ENCODE results near the gene UBE2D2.

DNA sequence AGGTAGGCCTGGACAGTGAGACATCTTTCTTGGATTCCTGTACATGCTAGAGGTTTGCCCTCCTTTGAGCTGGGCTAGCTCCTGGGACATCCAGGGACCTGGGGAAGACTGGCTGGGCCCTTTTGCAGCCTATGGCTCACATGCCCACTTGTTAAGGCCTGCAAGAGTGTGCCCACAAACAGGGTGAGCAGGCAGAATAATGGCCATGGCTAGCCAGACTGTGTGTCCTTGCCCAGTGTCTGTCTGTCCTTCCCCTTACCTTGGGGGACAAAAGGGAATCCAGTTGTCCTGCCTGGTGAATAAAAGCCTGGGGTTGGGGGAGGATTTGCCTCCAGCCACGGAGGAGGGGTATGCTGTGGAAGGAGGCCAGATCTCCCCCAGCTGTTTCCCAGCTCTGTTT, 74.1 kb downstream of the UBE2D2 start:
- TF ChIP-seq, protein P1, sequence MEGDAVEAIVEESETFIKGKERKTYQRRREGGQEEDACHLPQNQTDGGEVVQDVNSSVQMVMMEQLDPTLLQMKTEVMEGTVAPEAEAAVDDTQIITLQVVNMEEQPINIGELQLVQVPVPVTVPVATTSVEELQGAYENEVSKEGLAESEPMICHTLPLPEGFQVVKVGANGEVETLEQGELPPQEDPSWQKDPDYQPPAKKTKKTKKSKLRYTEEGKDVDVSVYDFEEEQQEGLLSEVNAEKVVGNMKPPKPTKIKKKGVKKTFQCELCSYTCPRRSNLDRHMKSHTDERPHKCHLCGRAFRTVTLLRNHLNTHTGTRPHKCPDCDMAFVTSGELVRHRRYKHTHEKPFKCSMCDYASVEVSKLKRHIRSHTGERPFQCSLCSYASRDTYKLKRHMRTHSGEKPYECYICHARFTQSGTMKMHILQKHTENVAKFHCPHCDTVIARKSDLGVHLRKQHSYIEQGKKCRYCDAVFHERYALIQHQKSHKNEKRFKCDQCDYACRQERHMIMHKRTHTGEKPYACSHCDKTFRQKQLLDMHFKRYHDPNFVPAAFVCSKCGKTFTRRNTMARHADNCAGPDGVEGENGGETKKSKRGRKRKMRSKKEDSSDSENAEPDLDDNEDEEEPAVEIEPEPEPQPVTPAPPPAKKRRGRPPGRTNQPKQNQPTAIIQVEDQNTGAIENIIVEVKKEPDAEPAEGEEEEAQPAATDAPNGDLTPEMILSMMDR (IDR thresholded peaks at IDR 0.05) = no peak
- TF ChIP-seq REST (IDR thresholded peaks at IDR 0.05; ENCODE audit: insufficient read depth in 1 of 2, low read depth in 2 of 2, low read length in 1 of 2) (no peak), POLR2AphosphoS5 (IDR thresholded peaks at IDR 0.05; ENCODE audit: low read depth, low read length) (no peak), TCF7L2 (IDR thresholded peaks at IDR 0.05; ENCODE audit: low read depth, low read length) (no peak), SIN3A (IDR thresholded peaks at IDR 0.05; ENCODE audit: borderline replicate concordance, insufficient read depth, low read depth, low read length) (no peak)
